ENCODE results near the gene ABCA4. TPM values are rescaled to one million over a fixed set of nuclear protein-coding genes. Genes with fewer than 3 reads are reported as not detected.

The ABCA4 gene
- total RNA-seq, 1 experiment from 2014 or later, result 0.29 TPM

GRCh38 chr1:94019327-94019726 is 101.6 kb downstream of the ABCA4 start:
- H3K27me3 ChIP-seq (ENCODE audit: low read length), result no peaks in the 10 kb centered on the region
- TF ChIP-seq, protein P1, sequence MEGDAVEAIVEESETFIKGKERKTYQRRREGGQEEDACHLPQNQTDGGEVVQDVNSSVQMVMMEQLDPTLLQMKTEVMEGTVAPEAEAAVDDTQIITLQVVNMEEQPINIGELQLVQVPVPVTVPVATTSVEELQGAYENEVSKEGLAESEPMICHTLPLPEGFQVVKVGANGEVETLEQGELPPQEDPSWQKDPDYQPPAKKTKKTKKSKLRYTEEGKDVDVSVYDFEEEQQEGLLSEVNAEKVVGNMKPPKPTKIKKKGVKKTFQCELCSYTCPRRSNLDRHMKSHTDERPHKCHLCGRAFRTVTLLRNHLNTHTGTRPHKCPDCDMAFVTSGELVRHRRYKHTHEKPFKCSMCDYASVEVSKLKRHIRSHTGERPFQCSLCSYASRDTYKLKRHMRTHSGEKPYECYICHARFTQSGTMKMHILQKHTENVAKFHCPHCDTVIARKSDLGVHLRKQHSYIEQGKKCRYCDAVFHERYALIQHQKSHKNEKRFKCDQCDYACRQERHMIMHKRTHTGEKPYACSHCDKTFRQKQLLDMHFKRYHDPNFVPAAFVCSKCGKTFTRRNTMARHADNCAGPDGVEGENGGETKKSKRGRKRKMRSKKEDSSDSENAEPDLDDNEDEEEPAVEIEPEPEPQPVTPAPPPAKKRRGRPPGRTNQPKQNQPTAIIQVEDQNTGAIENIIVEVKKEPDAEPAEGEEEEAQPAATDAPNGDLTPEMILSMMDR (conservative IDR thresholded peaks at IDR 0.05; ENCODE audit: low read depth, low read length), result no peak
- TF ChIP-seq EZH2 (IDR thresholded peaks at IDR 0.05; ENCODE audit: low read length, unreplicated experiment) (no peak), EZH2phosphoT487 (IDR thresholded peaks at IDR 0.05; ENCODE audit: borderline replicate concordance, low read length) (no peak)
- H3K4me1 ChIP-seq (ENCODE audit: insufficient read depth, low read length), result peaks cover 10% of the 10 kb centered on the region; the same call in 1 of the 2 replicates

DNA sequence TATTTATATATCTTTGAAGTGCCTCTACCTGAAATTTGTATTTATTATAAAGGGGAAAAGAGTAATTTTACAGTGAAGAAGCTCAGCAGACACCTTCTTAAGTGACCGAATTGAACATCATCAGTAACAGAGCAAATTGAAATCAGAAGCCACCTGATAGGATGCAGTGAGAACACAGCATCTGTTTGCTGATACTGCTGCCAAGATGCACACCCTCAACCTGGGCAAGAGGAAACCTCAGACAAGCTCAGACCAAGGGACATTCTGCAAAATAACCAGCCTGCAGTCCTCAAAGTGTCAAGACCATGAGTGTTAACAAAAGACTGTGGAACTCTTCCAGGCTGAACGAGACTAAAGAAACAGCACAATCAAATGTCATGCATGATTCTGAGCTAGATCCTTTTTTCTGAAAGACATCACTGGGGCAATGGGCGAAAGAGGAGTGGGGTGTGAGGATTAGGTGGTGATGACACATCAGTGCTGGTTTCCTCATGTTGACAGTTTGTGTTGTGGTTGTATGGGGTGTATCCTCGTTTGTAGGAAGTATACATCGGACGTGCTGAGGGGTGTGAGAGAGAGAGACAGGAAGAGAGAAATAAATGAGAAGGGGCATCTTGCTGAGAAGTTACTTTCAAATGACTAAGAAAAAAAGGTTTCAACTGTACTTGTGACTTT is 103.7 kb downstream of the ABCA4 start:
- Histone ChIP-seq H3K9me3 (ENCODE audit: low read length) (no peaks in the 10 kb centered on the region), H3K36me3 (ENCODE audit: low read depth, low read length) (no peaks in the 10 kb centered on the region), H3K4me1 (ENCODE audit: insufficient read depth, low read length) (peaks cover 10% of the 10 kb centered on the region; the same call in 1 of the 2 replicates), H3K27me3 (ENCODE audit: low read length) (no peaks in the 10 kb centered on the region), H3K79me2 (ENCODE audit: low read length) (no peaks in the 10 kb centered on the region), H3K27ac (ENCODE audit: low read length) (no peak overlapping the region), H4K20me1 (ENCODE audit: low read length) (no peaks in the 10 kb centered on the region), H3K4me3 (ENCODE audit: low read length) (no peak overlapping the region), H3F3A (ENCODE audit: low read length, unreplicated experiment) (no peaks in the 10 kb centered on the region), H3K4me2 (ENCODE audit: low read length) (no peak overlapping the region), H3K9me2 (replicated peaks; ENCODE audit: low read length) (no peaks in the 10 kb centered on the region), H2AFZ (ENCODE audit: low read length) (no peak overlapping the region), H3K9ac (ENCODE audit: low read length) (no peak overlapping the region)
- CTCF ChIA-PET, result no interaction called here
- BruUV-seq (replicated peaks), result no TSS peak
- ATAC-seq (no peak), DNase-seq (no peak)
- POLR2A ChIA-PET (ENCODE audit: unreplicated experiment), result no interaction called here
- TF ChIP-seq, protein P1 (conservative IDR thresholded peaks at IDR 0.05; ENCODE audit: low read depth, low read length), result no peak
- TF ChIP-seq EZH2 (IDR thresholded peaks at IDR 0.05; ENCODE audit: low read length, unreplicated experiment) (no peak), EZH2phosphoT487 (IDR thresholded peaks at IDR 0.05; ENCODE audit: borderline replicate concordance, low read length) (no peak)
- intact Hi-C loops (cut with micrococcal nuclease), result no loop called here

More at GRCh38 chr1:94019327-94019726, 101.6 kb downstream of the ABCA4 start:
- intact Hi-C loops (cut with micrococcal nuclease), result no loop called here
- no peaks in the 10 kb centered on the region for H4K20me1 ChIP-seq (ENCODE audit: low read length)
- no peaks in the 10 kb centered on the region for H3K9me2 ChIP-seq (replicated peaks; ENCODE audit: low read length)
- H2AFZ ChIP-seq (ENCODE audit: low read length), result no peak overlapping the region
- no peak overlapping the region for H3K9ac ChIP-seq (ENCODE audit: low read length)
- no peak overlapping the region for H3K4me3 ChIP-seq (ENCODE audit: low read length)
- no peaks in the 10 kb centered on the region for H3K9me3 ChIP-seq (ENCODE audit: low read length)
- H3F3A ChIP-seq (ENCODE audit: low read length, unreplicated experiment), result no peaks in the 10 kb centered on the region
- no peaks in the 10 kb centered on the region for H3K79me2 ChIP-seq (ENCODE audit: low read length)
- BruUV-seq (replicated peaks), result no TSS peak
- H3K27ac ChIP-seq (ENCODE audit: low read length), result no peak overlapping the region
- ChIA-PET CTCF (no interaction called here), POLR2A (ENCODE audit: unreplicated experiment) (no interaction called here)
- no peaks in the 10 kb centered on the region for H3K36me3 ChIP-seq (ENCODE audit: low read depth, low read length)
- no peak for ATAC-seq
- H3K4me2 ChIP-seq (ENCODE audit: low read length), result no peak overlapping the region
- DNase-seq, result no peak

DNA sequence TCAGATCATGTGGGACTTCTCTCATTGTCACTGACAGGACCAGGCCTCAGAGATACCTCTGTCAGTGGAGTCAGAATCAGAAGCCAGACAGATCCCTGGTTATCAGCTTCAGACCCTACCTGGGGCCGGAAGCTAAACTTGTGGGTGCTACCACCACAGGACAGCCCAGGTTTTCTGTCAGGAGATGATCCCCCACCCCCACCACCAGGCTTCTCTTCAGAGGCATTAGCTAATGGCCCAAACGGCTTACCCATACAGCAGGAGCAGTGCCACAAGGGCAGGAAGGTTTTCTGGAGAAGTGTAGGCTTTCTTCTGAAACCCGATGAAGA is 105.5 kb downstream of the ABCA4 start:
- POLR2A ChIA-PET (ENCODE audit: unreplicated experiment), result no interaction called here
- ATAC-seq, result no peak
- intact Hi-C loops (cut with micrococcal nuclease), result no loop called here

More for the DNA sequence above, 105.5 kb downstream of the ABCA4 start:
- no peaks in the 10 kb centered on the region for H3K79me2 ChIP-seq (ENCODE audit: low read length)
- no peaks in the 10 kb centered on the region for H3K36me3 ChIP-seq (ENCODE audit: low read depth, low read length)
- no peaks in the 10 kb centered on the region for H3K27me3 ChIP-seq (ENCODE audit: low read length)
- no peaks in the 10 kb centered on the region for H3K9me2 ChIP-seq (replicated peaks; ENCODE audit: low read length)
- no TSS peak for BruUV-seq (replicated peaks)
- H3F3A ChIP-seq (ENCODE audit: low read length, unreplicated experiment), result no peaks in the 10 kb centered on the region
- H3K9me3 ChIP-seq (ENCODE audit: low read length), result no peaks in the 10 kb centered on the region
- no peak overlapping the region for H3K9ac ChIP-seq (ENCODE audit: low read length)
- no peak overlapping the region for H3K4me2 ChIP-seq (ENCODE audit: low read length)
- no peaks in the 10 kb centered on the region for H3K4me1 ChIP-seq (ENCODE audit: insufficient read depth, low read length)
- no peaks in the 10 kb centered on the region for H4K20me1 ChIP-seq (ENCODE audit: low read length)
- no peak overlapping the region for H2AFZ ChIP-seq (ENCODE audit: low read length)
- no peak overlapping the region for H3K4me3 ChIP-seq (ENCODE audit: low read length)
- DNase-seq, result no peak
- no peak for TF ChIP-seq EZH2 (IDR thresholded peaks at IDR 0.05; ENCODE audit: low read length, unreplicated experiment)
- TF ChIP-seq EZH2phosphoT487 (IDR thresholded peaks at IDR 0.05; ENCODE audit: borderline replicate concordance, low read length), result no peak
- TF ChIP-seq, protein P1 (conservative IDR thresholded peaks at IDR 0.05; ENCODE audit: low read depth, low read length), result no peak
- H3K27ac ChIP-seq (ENCODE audit: low read length), result no peak overlapping the region
- CTCF ChIA-PET, result no interaction called here
